Endothelial cell of umbilical vein (primary cell): ENCODE measurements around the gene CDCP2. TPM values are rescaled to one million over a fixed set of nuclear protein-coding genes. Genes with fewer than 3 reads are reported as not detected.

Experiments
- BruUV-seq: library from RNA; stranded (reverse); fragments of 400-500 nt; replicated peaks from 2 replicates; lab custom pipeline; 2021; lab: Mats Ljungman, UMichigan
- CTCF ChIA-PET: fragments of 300-600, 350-600 bp; sonication (Branson Sonifier 250); formaldehyde crosslinking; loops from one replicate; lab custom pipeline; 2021; ENCODE audit warnings: antibody characterized with exemption, inconsistent platforms; lab: Charles Lee
- POLR2A ChIA-PET: fragments of 300-600, 350-600 bp; sonication (Branson Sonifier 250); formaldehyde crosslinking; loops from one replicate; lab custom pipeline; 2021; ENCODE audit warnings: antibody characterized with exemption, inconsistent platforms; lab: Charles Lee
- DNase-seq: peaks from one replicate; pipeline ENCODE4 v3.0.0-alpha.2; 2011; ENCODE audit warnings: low read depth, low spot score
- FAIRE-seq: peaks from 2 replicates; lab custom pipeline; 2011; peaks lifted over from hg19 to GRCh38; lab: Jason Lieb, UNC
- H2AFZ ChIP-seq: 2 replicates; pipeline ENCODE4 v1.6.0; 2012; ENCODE audit warnings: low read depth, low read length, control low read depth, inconsistent platforms
- H3K27ac ChIP-seq: 2 replicates; pipeline ENCODE4 v1.5.1; 2011; ENCODE audit warnings: low read depth, mild to moderate bottlenecking, control low read depth, low read length, moderate library complexity; ENCODE audit not compliant: insufficient read depth
- H3K27me3 ChIP-seq, 2 experiments: 2 replicates each; pipeline versions ENCODE4 v1.6.0 to v1.6.1; 2011; ENCODE audit warnings: low read length in 2 of 2, mixed read lengths in 1 of 2; ENCODE audit not compliant: control insufficient read depth in 2 of 2, insufficient read depth in 2 of 2
- H3K36me3 ChIP-seq, 2 experiments: 2 replicates in 1 of 2; 3 replicates in 1 of 2; pipeline ENCODE4 v1.5.1; 2011; ENCODE audit warnings: low read length in 2 of 2, mild to moderate bottlenecking in 1 of 2, moderate library complexity in 1 of 2; ENCODE audit not compliant: control insufficient read depth in 2 of 2, insufficient read depth in 2 of 2; ENCODE audit errors: extremely low read depth in 1 of 2
- H3K4me1 ChIP-seq: 3 replicates; pipeline ENCODE4 v1.5.1; 2011; ENCODE audit warnings: mild to moderate bottlenecking, low read length; ENCODE audit not compliant: control insufficient read depth, insufficient read depth; ENCODE audit errors: extremely low read depth
- H3K4me2 ChIP-seq: 2 replicates; pipeline ENCODE4 v1.6.1; 2011; ENCODE audit warnings: low read length, control low read depth, mixed read lengths; ENCODE audit not compliant: insufficient read depth
- H3K4me3 ChIP-seq, 3 experiments: fragments of 200-600 bp in 1 of 3; sonication (generic), shearing (Covaris generic) in 1 of 3; replicated peaks in 1 of 3; 2 replicates each; pipeline ENCODE4 v1.5.1; 2011 to 2016; ENCODE audit warnings: control low read depth in 3 of 3, low read length in 3 of 3, mild to moderate bottlenecking in 2 of 3, inconsistent platforms in 1 of 3, low read depth in 1 of 3, moderate library complexity in 1 of 3; ENCODE audit not compliant: insufficient read depth in 1 of 3
- H3K79me2 ChIP-seq: 2 replicates; pipeline ENCODE4 v1.6.0; 2012; ENCODE audit warnings: low read length, inconsistent platforms; ENCODE audit not compliant: control insufficient read depth, insufficient read depth
- H3K9ac ChIP-seq: replicated peaks from 2 replicates; pipeline ENCODE3; 2011; ENCODE audit warnings: low read length, control low read depth; ENCODE audit not compliant: insufficient read depth; ENCODE audit errors: extremely low read depth
- H3K9me1 ChIP-seq: replicated peaks from 3 replicates; pipeline ENCODE4 v1.6.0; 2011; ENCODE audit warnings: mild to moderate bottlenecking, low read length; ENCODE audit not compliant: control insufficient read depth, insufficient read depth; ENCODE audit errors: extremely low read depth
- H3K9me3 ChIP-seq: replicated peaks from 2 replicates; pipeline ENCODE4 v1.5.1; 2012; ENCODE audit warnings: low read length, inconsistent platforms; ENCODE audit not compliant: control insufficient read depth, insufficient read depth
- H4K20me1 ChIP-seq: replicated peaks from 2 replicates; pipeline ENCODE3; 2011; ENCODE audit warnings: mild to moderate bottlenecking, low read length; ENCODE audit not compliant: control insufficient read depth, insufficient read depth; ENCODE audit errors: extremely low read depth
- EZH2 ChIP-seq: IDR thresholded peaks from 2 replicates; pipeline ENCODE4 v1.6.1; 2012; ENCODE audit warnings: borderline replicate concordance, low read depth, mild to moderate bottlenecking, moderate library complexity, low read length, inconsistent platforms; ENCODE audit not compliant: severe bottlenecking
- GATA2 ChIP-seq: IDR thresholded peaks from 2 replicates; pipeline ENCODE4 v1.7.0; 2011; ENCODE audit warnings: low read depth, mild to moderate bottlenecking, moderate library complexity, mixed read lengths, low read length; ENCODE audit not compliant: insufficient read length, insufficient read depth
- JUN ChIP-seq: IDR thresholded peaks from 2 replicates; pipeline ENCODE4 v1.6.1; 2011; ENCODE audit warnings: borderline replicate concordance, low read depth; ENCODE audit not compliant: insufficient read length, insufficient read depth
- MYC ChIP-seq: IDR thresholded peaks from one replicate; pipeline ENCODE4 v1.6.1; 2011; ENCODE audit warnings: mild to moderate bottlenecking, low read depth, low read length
- POLR2A ChIP-seq: IDR thresholded peaks from 2 replicates; pipeline ENCODE4 v1.6.1; 2012; ENCODE audit warnings: low read depth, mild to moderate bottlenecking, control low read depth, low read length
- POLR2AphosphoS5 ChIP-seq: IDR thresholded peaks from 2 replicates; pipeline ENCODE4 v1.6.1; 2012; ENCODE audit warnings: low read depth, mild to moderate bottlenecking, control low read depth, low read length, moderate library complexity; ENCODE audit not compliant: insufficient read depth
- dilution Hi-C: fragments of 300-500 bp; cut with MboI; formaldehyde crosslinking; loops from one replicate; pipeline ENCODE4 v1.15.0; 2019; ENCODE audit warnings: low sequenced_read_pairs; ENCODE audit not compliant: extremely low pct_ligation_motif_present
- intact Hi-C: fragments of 100-400 bp; cut with micrococcal nuclease; formaldehyde crosslinking; loops from one replicate; pipeline ENCODE4 v1.10.0; 2022
- polyA plus RNA-seq, 4 experiments: library from polyadenylated mRNA; depleted of rRNA in 3 of 4; stranded (reverse) in 3 of 4; unstranded in 1 of 4; fragments of >200 nt; gene quantifications; 2 replicates each; pipeline versions ENCODE4 v1.2.1 to v1.2.3, GENCODE V29; 2011 to 2012; ENCODE audit warnings: missing spikeins in 1 of 4
- small RNA-seq: library from RNA; depleted of rRNA; stranded (forward); fragments of <200 nt; gene quantifications from one replicate; pipeline ENCODE3, GENCODE V24; 2012; ENCODE audit warnings: low replicate concordance, low read depth; ENCODE audit not compliant: insufficient read depth, insufficient read length
- total RNA-seq: library from RNA; stranded (reverse); gene quantifications from 2 replicates; pipeline ENCODE4 v1.2.3, GENCODE V29; 2021
- TF ChIP-seq, protein P1 (sequence below): IDR thresholded peaks from 2 replicates; pipeline ENCODE4 v1.6.1; 2011; ENCODE audit not compliant: insufficient read depth, insufficient read length
- TF ChIP-seq, protein P2 (sequence below), 2 donors: IDR thresholded peaks; 1 replicate in 1 of 2; 2 replicates in 1 of 2; pipeline ENCODE4 v1.5.1; 2011; ENCODE audit warnings: low read length in 2 of 2, mild to moderate bottlenecking in 2 of 2, moderate library complexity in 2 of 2, control low read depth in 1 of 2, inconsistent platforms in 1 of 2, low read depth in 1 of 2; ENCODE audit not compliant: insufficient read depth in 1 of 2; ENCODE audit errors: extremely low read depth in 1 of 2

Gene CDCP2
- total and polyA plus RNA-seq, 2 donors (not counting 3 experiments of a cell fraction or from before 2014, with no cell fraction given) = 0.10 TPM; not detected in 1

DNA sequence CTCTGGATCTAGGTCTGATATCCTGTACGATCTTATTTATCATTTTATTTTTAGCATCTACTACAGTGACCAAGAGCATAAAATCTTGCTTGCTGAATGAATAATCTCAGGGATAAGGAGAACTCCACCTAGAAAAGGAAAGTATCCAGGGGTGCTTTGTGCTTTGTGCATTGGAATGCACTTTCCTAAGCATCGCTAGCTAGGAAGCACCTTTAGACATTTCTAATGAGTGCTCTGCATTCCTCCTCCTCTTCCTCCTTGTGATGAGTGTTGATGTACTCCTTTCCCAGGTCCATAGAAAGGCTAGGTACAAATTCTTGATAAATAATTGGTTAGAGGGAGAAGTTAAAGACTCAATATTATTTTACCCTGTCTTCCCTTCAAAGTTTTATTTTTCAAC is 68.0 kb downstream of the CDCP2 start:
- BruUV-seq = no TSS peak
- H3K36me3 ChIP-seq = peaks cover 0 to 2% of the 10 kb centered on the region in 2 experiments
- dilution Hi-C loops = no loop called here
- H3K4me3 ChIP-seq = no peak overlapping the region
- intact Hi-C loops = no loop called here
- H3K79me2 ChIP-seq = no peaks in the 10 kb centered on the region
- no peak for FAIRE-seq
- H3K4me2 ChIP-seq = no peak overlapping the region
- DNase-seq = no peak
- no peaks in the 10 kb centered on the region for H4K20me1 ChIP-seq
- H3K9me3 ChIP-seq = no peaks in the 10 kb centered on the region
- no peak overlapping the region for H3K27ac ChIP-seq
- ChIA-PET POLR2A (no interaction called here), CTCF (interaction anchor here (1.8 kb wide), 1 partner anchor 224 kb away, joined by 6 read pairs; no protein-coding TSS in a partner anchor)
- no peaks in the 10 kb centered on the region for H3K9me1 ChIP-seq
- no peaks in the 10 kb centered on the region for H3K4me1 ChIP-seq
- no peak overlapping the region for H3K9ac ChIP-seq
- no peaks in the 10 kb centered on the region for H3K27me3 ChIP-seq
- H2AFZ ChIP-seq = no peak overlapping the region
- TF ChIP-seq MYC (no peak), POLR2A (no peak), EZH2 (no peak), POLR2AphosphoS5 (no peak), GATA2 (no peak), JUN (no peak)
- TF ChIP-seq, protein P1, sequence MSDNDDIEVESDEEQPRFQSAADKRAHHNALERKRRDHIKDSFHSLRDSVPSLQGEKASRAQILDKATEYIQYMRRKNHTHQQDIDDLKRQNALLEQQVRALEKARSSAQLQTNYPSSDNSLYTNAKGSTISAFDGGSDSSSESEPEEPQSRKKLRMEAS = no peak
- TF ChIP-seq, protein P2, sequence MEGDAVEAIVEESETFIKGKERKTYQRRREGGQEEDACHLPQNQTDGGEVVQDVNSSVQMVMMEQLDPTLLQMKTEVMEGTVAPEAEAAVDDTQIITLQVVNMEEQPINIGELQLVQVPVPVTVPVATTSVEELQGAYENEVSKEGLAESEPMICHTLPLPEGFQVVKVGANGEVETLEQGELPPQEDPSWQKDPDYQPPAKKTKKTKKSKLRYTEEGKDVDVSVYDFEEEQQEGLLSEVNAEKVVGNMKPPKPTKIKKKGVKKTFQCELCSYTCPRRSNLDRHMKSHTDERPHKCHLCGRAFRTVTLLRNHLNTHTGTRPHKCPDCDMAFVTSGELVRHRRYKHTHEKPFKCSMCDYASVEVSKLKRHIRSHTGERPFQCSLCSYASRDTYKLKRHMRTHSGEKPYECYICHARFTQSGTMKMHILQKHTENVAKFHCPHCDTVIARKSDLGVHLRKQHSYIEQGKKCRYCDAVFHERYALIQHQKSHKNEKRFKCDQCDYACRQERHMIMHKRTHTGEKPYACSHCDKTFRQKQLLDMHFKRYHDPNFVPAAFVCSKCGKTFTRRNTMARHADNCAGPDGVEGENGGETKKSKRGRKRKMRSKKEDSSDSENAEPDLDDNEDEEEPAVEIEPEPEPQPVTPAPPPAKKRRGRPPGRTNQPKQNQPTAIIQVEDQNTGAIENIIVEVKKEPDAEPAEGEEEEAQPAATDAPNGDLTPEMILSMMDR (IDR thresholded peaks at IDR 0.05; ENCODE audit: extremely low read depth in 1 of 2, insufficient read depth in 1 of 2, low read depth in 1 of 2, low read length in 2 of 2) = no peak

Small RNA genes within 50 kb of the gene (small RNA-seq; reads per million reads assigned to genes)
- gene AL353898.1 = not detected
- not detected for gene AL353898.2

Other genes starting within 250 kb of the CDCP2 start
- 31.4 and 34.0 TPM in 2 replicates for gene IFT25, start 207.3 kb downstream of the CDCP2 start, total RNA-seq
- gene IFT25, start 207.3 kb downstream of the CDCP2 start, polyA plus RNA-seq = 8.4 and 13.0 TPM in 2 replicates
- gene LRRC42, start 206.7 kb downstream of the CDCP2 start, total RNA-seq = 26.1 and 28.1 TPM in 2 replicates
- gene LRRC42, start 206.7 kb downstream of the CDCP2 start, polyA plus RNA-seq = 21.8 and 25.3 TPM in 2 replicates
- gene LDLRAD1, start 134.8 kb downstream of the CDCP2 start, total RNA-seq = not detected in 2 replicates
- gene LDLRAD1, start 134.8 kb downstream of the CDCP2 start, polyA plus RNA-seq = not detected in 2 replicates
- gene TMEM59, start 99.8 kb downstream of the CDCP2 start, total RNA-seq = 196 and 198 TPM in 2 replicates
- gene TMEM59, start 99.8 kb downstream of the CDCP2 start, polyA plus RNA-seq = 189 and 281 TPM in 2 replicates
- 5.1 and 6.1 TPM in 2 replicates for gene TCEANC2, start 99.4 kb downstream of the CDCP2 start, total RNA-seq
- gene TCEANC2, start 99.4 kb downstream of the CDCP2 start, polyA plus RNA-seq = 2.8 and 3.2 TPM in 2 replicates
- gene CYB5RL, start 47.0 kb upstream of the CDCP2 start, total RNA-seq = 8.6 and 9.6 TPM in 2 replicates
- gene CYB5RL, start 47.0 kb upstream of the CDCP2 start, polyA plus RNA-seq = 5.8 and 5.9 TPM in 2 replicates
- gene MRPL37, start 47.2 kb upstream of the CDCP2 start, total RNA-seq = 109 TPM in 2 replicates
- gene MRPL37, start 47.2 kb upstream of the CDCP2 start, polyA plus RNA-seq = 35.4 and 45.0 TPM in 2 replicates